Activated CD4-positive, alpha-beta T cell treated with anti-CD3 and anti-CD28 coated beads, Interleukin-2, amount 10 ng/mL, durations not matched to agents 7 days and 5 days (primary cell): ENCODE measurements around the gene PRRG2. TPM values are rescaled to one million over a fixed set of nuclear protein-coding genes. Genes with fewer than 3 reads are reported as not detected.
A peak's percentile ranks its signal among the peaks of the same experiment; 100 is the strongest.

Experiments
- CTCF ChIA-PET: fragments of 350-600 bp; sonication (Branson Sonifier 250); formaldehyde crosslinking; loops from one replicate; lab custom pipeline; 2021; ENCODE audit warnings: antibody characterized with exemption; lab: Charles Lee
- POLR2A ChIA-PET: fragments of 350-600 bp; sonication (Branson Sonifier 250); formaldehyde crosslinking; loops from one replicate; lab custom pipeline; 2021; ENCODE audit warnings: antibody characterized with exemption; lab: Charles Lee
- DNase-seq: peaks from one replicate; pipeline ENCODE4 v3.0.0-alpha.2; 2020
- H3K27ac Mint-ChIP-seq: one replicate; pipeline ENCODE4 v1.8.0; 2021; ENCODE audit warnings: mild to moderate bottlenecking, moderate library complexity, mixed read lengths
- H3K27me3 Mint-ChIP-seq: one replicate; pipeline ENCODE4 v1.8.0; 2021; ENCODE audit warnings: mixed read lengths
- H3K36me3 Mint-ChIP-seq: one replicate; pipeline ENCODE4 v1.8.0; 2021; ENCODE audit warnings: low read depth, mixed read lengths
- H3K4me1 Mint-ChIP-seq: one replicate; pipeline ENCODE4 v1.8.0; 2021; ENCODE audit warnings: mixed read lengths
- H3K4me3 Mint-ChIP-seq: one replicate; pipeline ENCODE4 v1.8.0; 2021; ENCODE audit warnings: mild to moderate bottlenecking, moderate library complexity, mixed read lengths
- H3K9me3 Mint-ChIP-seq: one replicate; pipeline ENCODE4 v1.8.0; 2021; ENCODE audit warnings: mixed read lengths
- total RNA-seq, 2 experiments: library from RNA; stranded (reverse); gene quantifications; one replicate each; pipeline ENCODE4 v1.2.3, GENCODE V29; 2021

The PRRG2 gene
- total RNA-seq, 2 experiments from 2014 or later, result 1.1 TPM

GRCh38 chr19:49639401-49640112, 58.4 kb downstream of the PRRG2 start:
- no peak for DNase-seq
- Mint-ChIP-seq H3K9me3 (no peaks in the 10 kb centered on the region), H3K27me3 (peaks cover 7% of the 10 kb centered on the region), H3K27ac (peak overlapping the region; percentile 83), H3K4me3 (peak overlapping the region; percentile 93), H3K4me1 (peaks cover 51% of the 10 kb centered on the region), H3K36me3 (peaks cover 2% of the 10 kb centered on the region)
- CTCF ChIA-PET, result interaction anchor here (0.6 to 1.5 kb wide), 15 partner anchors 8 to 195 kb away, joined by 3 to 7 read pairs (median 3); partner anchors contain the start of genes NOSIP and PRMT1
- POLR2A ChIA-PET, result interaction anchor here (0.7 to 1.4 kb wide), 3 partner anchors 24 to 49 kb away, joined by 3 to 4 read pairs (median 3); no protein-coding TSS in a partner anchor

GRCh38 chr19:49640113-49640898, 59.2 kb downstream of the PRRG2 start, which contains the start of gene RRAS:
Gene RRAS, minus strand, starts transcription at chr19:49640143. Its CDS starts 45 bp downstream, at chr19:49640098.
- no peaks in the 10 kb centered on the region for H3K9me3 Mint-ChIP-seq
- ChIA-PET CTCF (interaction anchor here (0.6 to 1.5 kb wide), 16 partner anchors 9 to 196 kb away, joined by 3 to 7 read pairs (median 3); partner anchors contain the start of genes NOSIP and PRMT1), POLR2A (interaction anchor here (0.5 to 1.4 kb wide), 6 partner anchors 24 to 496 kb away, joined by 3 to 5 read pairs (median 3); no protein-coding TSS in a partner anchor)
- H3K27me3 Mint-ChIP-seq, result peaks cover 7% of the 10 kb centered on the region
- peak; percentile 100 for DNase-seq
- H3K4me3 Mint-ChIP-seq, result peak within 1 kb of the TSS; percentile 93
- peaks cover 3% of the 10 kb centered on the region for H3K36me3 Mint-ChIP-seq
- peak within 1 kb of the TSS; percentile 99 for H3K27ac Mint-ChIP-seq
- H3K4me1 Mint-ChIP-seq, result peaks cover 53% of the 10 kb centered on the region

Other genes with a start within 250 kb of the PRRG2 start
- 100 to 1,000 TPM; 268 to 352 TPM for gene CD37, start 245.9 kb upstream of the PRRG2 start, total RNA-seq
- gene TEAD2, start 218.9 kb upstream of the PRRG2 start, total RNA-seq, result not detected
- not detected for gene DKKL1, start 217.4 kb upstream of the PRRG2 start, total RNA-seq
- under 1 TPM; 0.45 to 0.85 TPM for gene KASH5, start 193.1 kb upstream of the PRRG2 start, total RNA-seq
- 1 to 10 TPM in 1 of 2 experiments, under 1 TPM in 1; 0.52 to 1.2 TPM for gene PTH2, start 157.9 kb upstream of the PRRG2 start, total RNA-seq
- gene GFY, start 155.9 kb upstream of the PRRG2 start, total RNA-seq, result not detected
- gene SLC17A7, start 139.8 kb upstream of the PRRG2 start, total RNA-seq, result under 1 TPM; 0.15 to 0.25 TPM
- gene PIH1D1, start 129.5 kb upstream of the PRRG2 start, total RNA-seq, result 100 to 1,000 TPM; 146 to 176 TPM
- gene ALDH16A1, start 128.1 kb upstream of the PRRG2 start, total RNA-seq, result 10 to 100 TPM; 49.2 to 60.4 TPM
- gene FLT3LG, start 107.1 kb upstream of the PRRG2 start, total RNA-seq, result 100 to 1,000 TPM; 348 to 355 TPM
- gene RPL13A, start 93.7 kb upstream of the PRRG2 start, total RNA-seq, result 1,000 to 10,000 TPM; 2,327 to 2,349 TPM
- gene RPS11, start 84.9 kb upstream of the PRRG2 start, total RNA-seq, result 1,000 to 10,000 TPM; 1,996 to 2,084 TPM
- 10 to 100 TPM; 25.0 to 27.4 TPM for gene FCGRT, start 68.7 kb upstream of the PRRG2 start, total RNA-seq
- 1 to 10 TPM; 4.2 TPM for gene RCN3, start 53.3 kb upstream of the PRRG2 start, total RNA-seq
- 100 to 1,000 TPM; 288 TPM for gene NOSIP, start 760 bp upstream of the PRRG2 start, total RNA-seq
- gene PRR12, start 9.9 kb downstream of the PRRG2 start, total RNA-seq, result 10 to 100 TPM; 41.5 to 45.9 TPM
- 1 to 10 TPM; 9.0 to 9.5 TPM for gene RRAS, start 58.8 kb downstream of the PRRG2 start, total RNA-seq
- gene SCAF1, start 60.9 kb downstream of the PRRG2 start, total RNA-seq, result 10 to 100 TPM; 48.1 to 59.9 TPM
- 100 to 1,000 TPM; 157 to 168 TPM for gene IRF3, start 84.5 kb downstream of the PRRG2 start, total RNA-seq
- gene BCL2L12, start 84.6 kb downstream of the PRRG2 start, total RNA-seq, result 10 to 100 TPM; 73.9 to 80.7 TPM
- 100 to 1,000 TPM; 125 to 130 TPM for gene PRMT1, start 96.0 kb downstream of the PRRG2 start, total RNA-seq
- 1 to 10 TPM; 3.7 to 4.9 TPM for gene ADM5, start 108.3 kb downstream of the PRRG2 start, total RNA-seq
- 1 to 10 TPM in 1 of 2 experiments, under 1 TPM in 1; 0.79 to 1.3 TPM for gene CPT1C, start 109.8 kb downstream of the PRRG2 start, total RNA-seq
- 1 to 10 TPM; 4.5 to 5.4 TPM for gene TSKS, start 182.0 kb downstream of the PRRG2 start, total RNA-seq
- gene AP2A1, start 185.7 kb downstream of the PRRG2 start, total RNA-seq, result 10 to 100 TPM; 77.2 to 87.9 TPM
- 10 to 100 TPM; 13.3 to 13.9 TPM for gene FUZ, start 232.0 kb downstream of the PRRG2 start, total RNA-seq
- gene MED25, start 237.0 kb downstream of the PRRG2 start, total RNA-seq, result 10 to 100 TPM; 57.9 to 62.7 TPM